Right lobe of liver (tissue), 6 donors: Measurements from ENCODE around the gene CFP. TPM values are rescaled to one million over a fixed set of nuclear protein-coding genes. Genes with fewer than 3 reads are reported as not detected.

ENCODE experiments used
- ATAC-seq, 4 donors: fragments of 200-7000 bp; cut with Tn5 transposase; one replicate each; pipeline ENCODE4 v1.9.1; 2020; ENCODE audit warnings: mild to moderate bottlenecking in 4 of 4, moderate library complexity in 4 of 4
- DNase-seq, 3 donors: peaks; one replicate each; pipeline ENCODE4 v3.0.0-alpha.2; 2020
- H3K27ac ChIP-seq, 3 donors: fragments of 200-600 bp; one replicate each; pipeline ENCODE4 v1.8.0; 2022
- H3K27me3 ChIP-seq, 2 donors: fragments of 200-600 bp; one replicate each; pipeline ENCODE4 v1.8.0; 2022
- H3K36me3 ChIP-seq, 4 donors: fragments of 200-600 bp; sonication (generic) in 1 of 4; one replicate each; pipeline versions ENCODE4 v1.5.1 to v1.8.0; 2017 to 2022; ENCODE audit warnings: control low read depth in 1 of 4
- H3K4me1 ChIP-seq, 4 donors: fragments of 200-600 bp; sonication (generic) in 1 of 4; one replicate each; pipeline versions ENCODE4 v1.5.1 to v1.8.0; 2017 to 2022; ENCODE audit warnings: control low read depth in 1 of 4
- H3K4me3 ChIP-seq, 3 donors: fragments of 200-600 bp; one replicate each; pipeline ENCODE4 v1.8.0; 2022
- H3K9me3 ChIP-seq, 4 donors: fragments of 200-600 bp; sonication (generic) in 1 of 4; one replicate each; pipeline versions ENCODE4 v1.5.1 to v1.8.0; 2017 to 2022; ENCODE audit warnings: control low read depth in 1 of 4
- CTCF ChIP-seq, 4 donors: fragments of 200-600 bp in 3 of 4; fragments of 450-650 bp in 1 of 4; IDR thresholded peaks; one replicate each; pipeline versions ENCODE4 v1.5.1 to v1.8.0; 2016 to 2022; ENCODE audit warnings: antibody characterized with exemption in 4 of 4, mild to moderate bottlenecking in 2 of 4
- POLR2A ChIP-seq: fragments of 450-650 bp; IDR thresholded peaks from one replicate; pipeline ENCODE4 v1.6.1; 2017; ENCODE audit warnings: antibody characterized with exemption, mild to moderate bottlenecking
- WGBS: methylation state at CpG from one replicate; pipeline ENCODE4 v1.1.6; 2018; ENCODE audit warnings: low coverage, low lambda C conversion rate; ENCODE audit not compliant: insufficient coverage; ENCODE audit errors: missing lambda C conversion rate; 5-methylcytosine and 5-hydroxymethylcytosine counted together
- intact Hi-C, 2 donors: fragments of 100-400 bp; cut with DNase I; formaldehyde crosslinking; loops; one replicate each; pipeline versions ENCODE4 v1.11.2 to v1.14.1; 2022
- total RNA-seq, 6 experiments: library from RNA; depleted of rRNA in 2 of 6; stranded (reverse); fragments of >200 nt in 2 of 6; fragmentation: NEBNext Ultra II Directional in 3 of 6; extraction: Animal tissue kit (Norgen Biotek cat#: 25700) in 3 of 6; gene quantifications; one replicate each; pipeline versions ENCODE4 v1.1.0 to v1.2.4, GENCODE V29; 2016 to 2023
- donor health status: DM: no; HTN: yes; CAD: no.
- donor health status: DM: no; HTN: no; CAD: no.
- donor health status: DM: no; HTN: no; CAD: no.
- donor health status: DM: no; HTN: yes; CAD: no.
- donor health status: DM: no; HTN: yes; CAD: no.

Gene CFP
- total RNA-seq, 6 experiments from 2014 or later = 6.8 to 24.0 (median 9.8) TPM

- TF ChIP-seq POLR2A = no peak
- no peak for TF ChIP-seq CTCF (IDR thresholded peaks at IDR 0.05)
Measured at GRCh38 chrX:47612418-47612817, 17.3 kb downstream of the CFP start.

GRCh38 chrX:47611926-47612325 is 17.8 kb downstream of the CFP start:
- no peaks in the 10 kb centered on the region for H3K36me3 ChIP-seq
- ATAC-seq (no peak), DNase-seq (no peak)
- no peak overlapping the region for H3K4me3 ChIP-seq
- H3K27me3 ChIP-seq = no peaks in the 10 kb centered on the region
- TF ChIP-seq CTCF (IDR thresholded peaks at IDR 0.05) (no peak), POLR2A (no peak)
- H3K27ac ChIP-seq = no peak overlapping the region
- no peaks in the 10 kb centered on the region for H3K4me1 ChIP-seq
- H3K9me3 ChIP-seq = no peaks in the 10 kb centered on the region
- WGBS = 50% methylated on average over 1 of the region's 2 CpGs
- intact Hi-C loops = no loop called here

More at GRCh38 chrX:47612418-47612817, 17.3 kb downstream of the CFP start:
- Histone ChIP-seq H3K4me3 (no peak overlapping the region), H3K9me3 (no peaks in the 10 kb centered on the region), H3K4me1 (no peaks in the 10 kb centered on the region), H3K27me3 (no peaks in the 10 kb centered on the region), H3K36me3 (no peaks in the 10 kb centered on the region), H3K27ac (no peak overlapping the region)
- intact Hi-C loops = no loop called here
- ATAC-seq = peak in 3 of 4 donors; percentile 22 to 74 (median 44)
- no peak for DNase-seq

- H3K36me3 ChIP-seq = no peaks in the 10 kb centered on the region
- no peaks in the 10 kb centered on the region for H3K9me3 ChIP-seq
- H3K27me3 ChIP-seq = no peaks in the 10 kb centered on the region
- no peak overlapping the region for H3K27ac ChIP-seq
- no peak for ATAC-seq
- intact Hi-C loops = no loop called here
- H3K4me3 ChIP-seq = no peak overlapping the region
- H3K4me1 ChIP-seq = no peaks in the 10 kb centered on the region
- DNase-seq = no peak
- no peak for TF ChIP-seq CTCF (IDR thresholded peaks at IDR 0.05)
- TF ChIP-seq POLR2A = no peak
- 71% methylated on average over 2 of the region's 2 CpGs for WGBS
Measured at GRCh38 chrX:47611489-47611888, 18.2 kb downstream of the CFP start.

- ATAC-seq = no peak
- H3K4me3 ChIP-seq = no peak overlapping the region
- H3K36me3 ChIP-seq = no peaks in the 10 kb centered on the region
- WGBS = 64% methylated on average over 4 of the region's 4 CpGs
- no peaks in the 10 kb centered on the region for H3K27me3 ChIP-seq
- no peak overlapping the region for H3K27ac ChIP-seq
- H3K4me1 ChIP-seq = no peaks in the 10 kb centered on the region
- TF ChIP-seq POLR2A (no peak), CTCF (IDR thresholded peaks at IDR 0.05) (no peak)
- DNase-seq = no peak
- H3K9me3 ChIP-seq = no peaks in the 10 kb centered on the region
- intact Hi-C loops = no loop called here
Measured at GRCh38 chrX:47610511-47610910, 19.2 kb downstream of the CFP start.
